Stimulated activated CD8-positive, alpha-beta memory T cell treated with anti-CD3 and anti-CD28 coated beads, Interleukin-7, amount 100 ng/mL, for 24 hours (primary cell): ENCODE data around the gene FUT6.
"Not testable (repeated sequence)": the region's sequence is repeated elsewhere in the genome, so short reads cannot be mapped to it uniquely, and the experiment has no call there.

Source experiments
- DNase-seq: peaks from one replicate; pipeline ENCODE4 v3.0.0-alpha.2; 2020; ENCODE audit warnings: low read depth

FUT6 gene

GRCh38 chr19:5785423-5785822 lies 54.1 kb downstream of the FUT6 start:
- no peak for DNase-seq

- no peak for DNase-seq
These were observed 54.8 kb downstream of the FUT6 start, which contains the start of gene PRR22 for GRCh38 chr19:5784581-5785147. Gene PRR22 (minus strand): TSS chr19:5784746. CDS start chr19:5784660, 86 bp downstream.

- DNase-seq: no peak
These were observed 56.3 kb downstream of the FUT6 start for GRCh38 chr19:5782945-5783919.

GRCh38 chr19:5782322-5782721 lies 57.2 kb downstream of the FUT6 start:
- no peak for DNase-seq

GRCh38 chr19:5780916-5781315 lies 58.6 kb downstream of the FUT6 start:
- not testable (repeated sequence) for DNase-seq
